HEK293 (cell line): ENCODE measurements around the gene SYNGAP1.

Experiments
- BCL11A ChIP-seq: fragments of 450-650 bp; formaldehyde crosslinking; IDR thresholded peaks from 2 replicates; pipeline ENCODE4 v1.5.1; 2016; ENCODE audit warnings: low read depth, missing biosample characterization, missing genetic modification characterization
- EGR2 ChIP-seq: fragments of 450-650 bp; formaldehyde crosslinking; IDR thresholded peaks from 2 replicates; pipeline ENCODE4 v1.5.1; 2016; ENCODE audit warnings: low read depth, missing biosample characterization, missing genetic modification characterization
- MYNN ChIP-seq: fragments of 450-650 bp; formaldehyde crosslinking; IDR thresholded peaks from 2 replicates; pipeline ENCODE4 v1.5.1; 2016; ENCODE audit warnings: missing biosample characterization, missing genetic modification characterization, borderline replicate concordance
- SALL2 ChIP-seq: fragments of 450-650 bp; formaldehyde crosslinking; IDR thresholded peaks from 2 replicates; pipeline ENCODE4 v1.5.0; 2017; ENCODE audit warnings: missing biosample characterization, mild to moderate bottlenecking, missing genetic modification characterization, borderline replicate concordance
- SCRT1 ChIP-seq: fragments of 450-650 bp; formaldehyde crosslinking; IDR thresholded peaks from 2 replicates; pipeline ENCODE4 v1.5.1; 2016; ENCODE audit warnings: missing biosample characterization, missing genetic modification characterization, borderline replicate concordance
- SP3 ChIP-seq: fragments of 450-650 bp; formaldehyde crosslinking; IDR thresholded peaks from 2 replicates; pipeline ENCODE4 v1.5.1; 2016; ENCODE audit warnings: missing biosample characterization, missing genetic modification characterization
- SP7 ChIP-seq: fragments of 450-650 bp; formaldehyde crosslinking; IDR thresholded peaks from 2 replicates; pipeline ENCODE4 v1.5.1; 2016; ENCODE audit warnings: missing biosample characterization, missing genetic modification characterization
- TCF7L2 ChIP-seq: IDR thresholded peaks from 2 replicates; pipeline ENCODE4 v1.6.1; 2011; ENCODE audit warnings: low read depth, mild to moderate bottlenecking, inconsistent platforms, low read length, moderate library complexity, borderline replicate concordance
- YY1 ChIP-seq: fragments of 450-650 bp; formaldehyde crosslinking; IDR thresholded peaks from 2 replicates; pipeline ENCODE4 v1.5.1; 2018; ENCODE audit warnings: missing biosample characterization, missing genetic modification characterization
- YY2 ChIP-seq: fragments of 450-650 bp; formaldehyde crosslinking; IDR thresholded peaks from 2 replicates; pipeline ENCODE4 v1.5.1; 2016; ENCODE audit warnings: missing biosample characterization, missing genetic modification characterization
- ZBTB8A ChIP-seq: fragments of 450-650 bp; formaldehyde crosslinking; IDR thresholded peaks from 2 replicates; pipeline ENCODE4 v1.5.1; 2016; ENCODE audit warnings: missing biosample characterization, missing genetic modification characterization
- ZFP41 ChIP-seq: fragments of 450-650 bp; formaldehyde crosslinking; IDR thresholded peaks from 2 replicates; pipeline ENCODE4 v1.5.1; 2016; ENCODE audit warnings: missing biosample characterization, missing genetic modification characterization, borderline replicate concordance
- ZIC2 ChIP-seq: fragments of 450-650 bp; formaldehyde crosslinking; IDR thresholded peaks from 2 replicates; pipeline ENCODE4 v1.5.1; 2016; ENCODE audit warnings: missing biosample characterization, missing genetic modification characterization
- ZNF10 ChIP-seq: fragments of 450-650 bp; formaldehyde crosslinking; IDR thresholded peaks from 2 replicates; pipeline ENCODE4 v1.5.1; 2017; ENCODE audit warnings: missing biosample characterization, missing genetic modification characterization
- ZNF140 ChIP-seq: fragments of 450-650 bp; formaldehyde crosslinking; IDR thresholded peaks from 2 replicates; pipeline ENCODE4 v1.5.1; 2016; ENCODE audit warnings: missing biosample characterization, missing genetic modification characterization
- ZNF157 ChIP-seq: fragments of 450-650 bp; formaldehyde crosslinking; IDR thresholded peaks from 2 replicates; pipeline ENCODE4 v1.5.1; 2016; ENCODE audit warnings: missing biosample characterization, missing genetic modification characterization
- ZNF223 ChIP-seq: fragments of 450-650 bp; formaldehyde crosslinking; IDR thresholded peaks from 2 replicates; pipeline ENCODE4 v1.5.1; 2016; ENCODE audit warnings: missing biosample characterization, missing genetic modification characterization
- ZNF239 ChIP-seq: fragments of 450-650 bp; formaldehyde crosslinking; IDR thresholded peaks from 2 replicates; pipeline ENCODE4 v1.5.1; 2016; ENCODE audit warnings: missing biosample characterization, missing genetic modification characterization
- ZNF248 ChIP-seq: fragments of 450-650 bp; formaldehyde crosslinking; IDR thresholded peaks from 2 replicates; pipeline ENCODE4 v1.5.1; 2017; ENCODE audit warnings: missing biosample characterization, missing genetic modification characterization
- ZNF274 ChIP-seq, 2 experiments: fragments of 200-500 bp in 1 of 2; fragments of 450-650 bp in 1 of 2; sonication (Bioruptor generic) in 1 of 2; formaldehyde crosslinking in 1 of 2; IDR thresholded peaks; 2 replicates each; pipeline versions ENCODE4 v1.5.1 to v1.6.1; 2014 to 2016; ENCODE audit warnings: borderline replicate concordance in 1 of 2, inconsistent platforms in 1 of 2, low read length in 1 of 2, missing biosample characterization in 1 of 2, missing genetic modification characterization in 1 of 2
- ZNF473 ChIP-seq: fragments of 450-650 bp; formaldehyde crosslinking; IDR thresholded peaks from 2 replicates; pipeline ENCODE4 v1.5.1; 2017; ENCODE audit warnings: missing biosample characterization, missing genetic modification characterization
- ZNF514 ChIP-seq: fragments of 450-650 bp; formaldehyde crosslinking; IDR thresholded peaks from 2 replicates; pipeline ENCODE4 v1.5.1; 2016; ENCODE audit warnings: missing biosample characterization, missing genetic modification characterization
- ZNF530 ChIP-seq: fragments of 450-650 bp; formaldehyde crosslinking; IDR thresholded peaks from 2 replicates; pipeline ENCODE4 v1.5.1; 2016; ENCODE audit warnings: low read depth, missing biosample characterization, missing genetic modification characterization
- ZNF571 ChIP-seq: fragments of 450-650 bp; formaldehyde crosslinking; IDR thresholded peaks from 2 replicates; pipeline ENCODE4 v1.5.0; 2017; ENCODE audit warnings: missing biosample characterization, missing genetic modification characterization
- ZNF585B ChIP-seq: fragments of 450-650 bp; formaldehyde crosslinking; IDR thresholded peaks from 2 replicates; pipeline ENCODE4 v1.5.1; 2016; ENCODE audit warnings: missing biosample characterization, missing genetic modification characterization
- ZNF600 ChIP-seq: fragments of 450-650 bp; formaldehyde crosslinking; IDR thresholded peaks from 2 replicates; pipeline ENCODE4 v1.5.1; 2016; ENCODE audit warnings: missing biosample characterization, missing genetic modification characterization
- ZNF692 ChIP-seq: fragments of 450-650 bp; formaldehyde crosslinking; IDR thresholded peaks from 2 replicates; pipeline ENCODE4 v1.5.1; 2016; ENCODE audit warnings: missing biosample characterization, missing genetic modification characterization
- ZNF701 ChIP-seq: fragments of 450-650 bp; formaldehyde crosslinking; IDR thresholded peaks from 2 replicates; pipeline ENCODE4 v1.5.1; 2016; ENCODE audit warnings: missing biosample characterization, missing genetic modification characterization
- ZNF843 ChIP-seq: fragments of 450-650 bp; formaldehyde crosslinking; IDR thresholded peaks from 2 replicates; pipeline ENCODE4 v1.5.1; 2016; ENCODE audit warnings: missing biosample characterization, missing genetic modification characterization
- ZSCAN16 ChIP-seq: fragments of 450-650 bp; formaldehyde crosslinking; IDR thresholded peaks from 2 replicates; pipeline ENCODE4 v1.5.1; 2016; ENCODE audit warnings: missing biosample characterization, missing genetic modification characterization
- ZSCAN30 ChIP-seq: fragments of 450-650 bp; IDR thresholded peaks from 2 replicates; pipeline ENCODE4 v1.5.1; 2018; ENCODE audit warnings: missing biosample characterization, mild to moderate bottlenecking, missing genetic modification characterization, moderate library complexity
- ZXDB ChIP-seq: fragments of 450-650 bp; formaldehyde crosslinking; IDR thresholded peaks from 2 replicates; pipeline ENCODE4 v1.5.1; 2016; ENCODE audit warnings: missing biosample characterization, missing genetic modification characterization
- TF ChIP-seq, protein P1 (sequence below): fragments of 450-650 bp; formaldehyde crosslinking; IDR thresholded peaks from 2 replicates; pipeline ENCODE4 v1.5.1; 2016; ENCODE audit warnings: missing biosample characterization, missing genetic modification characterization
- TF ChIP-seq, protein P2 (sequence below): fragments of 450-650 bp; formaldehyde crosslinking; IDR thresholded peaks from 2 replicates; pipeline ENCODE4 v1.5.1; 2016; ENCODE audit warnings: missing biosample characterization, missing genetic modification characterization
- TF ChIP-seq, protein P3 (sequence below): fragments of 450-650 bp; formaldehyde crosslinking; IDR thresholded peaks from 2 replicates; pipeline ENCODE4 v1.5.1; 2016; ENCODE audit warnings: missing biosample characterization, missing genetic modification characterization

The SYNGAP1 gene

GRCh38 chr6:33391278-33391921, 28.5 kb upstream of the SYNGAP1 start, which contains the start of gene KIFC1 (continued):
- TF ChIP-seq ZNF843 (tag by site-specific recombination) (peak; percentile 30), ZNF585B (no peak), YY2 (tag by site-specific recombination) (no peak), ZNF600 (tag by site-specific recombination) (no peak), ZNF530 (tag by site-specific recombination) (no peak), ZNF157 (tag by site-specific recombination) (no peak), ZSCAN16 (no peak), ZBTB8A (tag by site-specific recombination) (peak; percentile 71), ZNF701 (tag by site-specific recombination) (no peak), ZNF248 (tag by site-specific recombination) (no peak), SALL2 (tag by site-specific recombination) (no peak), SP7 (tag by site-specific recombination) (no peak; the same call in 1 of the 2 replicates), ZNF692 (tag by site-specific recombination) (peak; percentile 48; the same call in 1 of the 2 replicates), SCRT1 (tag by site-specific recombination) (no peak), ZNF571 (tag by site-specific recombination) (no peak), ZNF239 (tag by site-specific recombination) (no peak), ZNF514 (tag by site-specific recombination) (no peak), ZFP41 (no peak), TCF7L2 (no peak), EGR2 (tag by site-specific recombination) (peak; percentile 90), ZNF140 (tag by site-specific recombination) (no peak), SP3 (tag by site-specific recombination) (peak; percentile 88), ZNF473 (tag by site-specific recombination) (no peak), ZIC2 (tag by site-specific recombination) (peak; percentile 55; the same call in 1 of the 2 replicates), BCL11A (tag by site-specific recombination) (peak; percentile 9; the same call in 1 of the 2 replicates), YY1 (no peak), ZNF10 (tag by site-specific recombination) (no peak; the same call in 1 of the 2 replicates), ZNF274 (IDR thresholded peaks at IDR 0.05; ENCODE audit: low read length) (no peak), ZNF274 (tag by site-specific recombination; IDR thresholded peaks at IDR 0.05; ENCODE audit: borderline replicate concordance) (no peak), ZNF223 (tag by site-specific recombination) (no peak), ZXDB (tag by site-specific recombination) (peak; percentile 66), MYNN (tag by site-specific recombination) (no peak), ZSCAN30 (tag by site-specific recombination) (peak; percentile 98; the same call in 1 of the 2 replicates)
- TF ChIP-seq, protein P1, sequence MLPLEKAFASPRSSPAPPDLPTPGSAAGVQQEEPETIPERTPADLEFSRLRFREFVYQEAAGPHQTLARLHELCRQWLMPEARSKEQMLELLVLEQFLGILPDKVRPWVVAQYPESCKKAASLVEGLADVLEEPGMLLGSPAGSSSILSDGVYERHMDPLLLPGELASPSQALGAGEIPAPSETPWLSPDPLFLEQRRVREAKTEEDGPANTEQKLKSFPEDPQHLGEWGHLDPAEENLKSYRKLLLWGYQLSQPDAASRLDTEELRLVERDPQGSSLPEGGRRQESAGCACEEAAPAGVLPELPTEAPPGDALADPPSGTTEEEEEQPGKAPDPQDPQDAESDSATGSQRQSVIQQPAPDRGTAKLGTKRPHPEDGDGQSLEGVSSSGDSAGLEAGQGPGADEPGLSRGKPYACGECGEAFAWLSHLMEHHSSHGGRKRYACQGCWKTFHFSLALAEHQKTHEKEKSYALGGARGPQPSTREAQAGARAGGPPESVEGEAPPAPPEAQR: no peak
- TF ChIP-seq, protein P2, sequence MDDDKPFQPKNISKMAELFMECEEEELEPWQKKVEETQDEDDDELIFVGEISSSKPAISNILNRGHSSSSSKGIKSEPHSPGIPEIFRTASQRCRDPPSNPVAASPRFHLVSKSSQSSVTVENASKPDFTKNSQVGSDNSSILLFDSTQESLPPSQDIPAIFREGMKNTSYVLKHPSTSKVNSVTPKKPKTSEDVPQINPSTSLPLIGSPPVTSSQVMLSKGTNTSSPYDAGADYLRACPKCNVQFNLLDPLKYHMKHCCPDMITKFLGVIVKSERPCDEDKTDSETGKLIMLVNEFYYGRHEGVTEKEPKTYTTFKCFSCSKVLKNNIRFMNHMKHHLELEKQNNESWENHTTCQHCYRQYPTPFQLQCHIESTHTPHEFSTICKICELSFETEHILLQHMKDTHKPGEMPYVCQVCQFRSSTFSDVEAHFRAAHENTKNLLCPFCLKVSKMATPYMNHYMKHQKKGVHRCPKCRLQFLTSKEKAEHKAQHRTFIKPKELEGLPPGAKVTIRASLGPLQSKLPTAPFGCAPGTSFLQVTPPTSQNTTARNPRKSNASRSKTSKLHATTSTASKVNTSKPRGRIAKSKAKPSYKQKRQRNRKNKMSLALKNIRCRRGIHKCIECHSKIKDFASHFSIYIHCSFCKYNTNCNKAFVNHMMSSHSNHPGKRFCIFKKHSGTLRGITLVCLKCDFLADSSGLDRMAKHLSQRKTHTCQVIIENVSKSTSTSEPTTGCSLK: no peak
- TF ChIP-seq, protein P3, sequence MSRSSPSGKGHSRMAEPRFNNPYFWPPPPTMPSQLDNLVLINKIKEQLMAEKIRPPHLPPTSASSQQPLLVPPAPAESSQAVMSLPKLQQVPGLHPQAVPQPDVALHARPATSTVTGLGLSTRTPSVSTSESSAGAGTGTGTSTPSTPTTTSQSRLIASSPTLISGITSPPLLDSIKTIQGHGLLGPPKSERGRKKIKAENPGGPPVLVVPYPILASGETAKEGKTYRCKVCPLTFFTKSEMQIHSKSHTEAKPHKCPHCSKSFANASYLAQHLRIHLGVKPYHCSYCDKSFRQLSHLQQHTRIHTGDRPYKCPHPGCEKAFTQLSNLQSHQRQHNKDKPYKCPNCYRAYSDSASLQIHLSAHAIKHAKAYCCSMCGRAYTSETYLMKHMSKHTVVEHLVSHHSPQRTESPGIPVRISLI (tag by site-specific recombination): no peak
